Loucy (cell line): Measurements from ENCODE around the gene ITSN2.

ENCODE experiments used
- H2AFZ ChIP-seq: fragments of 200-600 bp; sonication (generic); 2 replicates; pipeline ENCODE4 v1.6.0; 2016; ENCODE audit warnings: antibody characterized with exemption, mild to moderate bottlenecking, low read length, moderate library complexity
- H3F3A ChIP-seq: fragments of 200-600 bp; 2 replicates; pipeline ENCODE4 v1.6.0; 2016; ENCODE audit warnings: antibody characterized with exemption, low read depth, mild to moderate bottlenecking
- H3K27me3 ChIP-seq: fragments of 200-600 bp; sonication (generic); 2 replicates; pipeline ENCODE4 v1.6.1; 2014; ENCODE audit warnings: low read length, mild to moderate bottlenecking; ENCODE audit not compliant: insufficient read depth, poor library complexity, severe bottlenecking
- H3K36me3 ChIP-seq: fragments of 200-600 bp; sonication (generic); 2 replicates; pipeline ENCODE4 v1.6.1; 2016; ENCODE audit warnings: low read length; ENCODE audit not compliant: insufficient read depth
- H3K4me1 ChIP-seq: fragments of 200-600 bp; sonication (generic); 2 replicates; pipeline ENCODE4 v1.5.1; 2014; ENCODE audit warnings: low read length, mild to moderate bottlenecking; ENCODE audit not compliant: insufficient read depth, poor library complexity, severe bottlenecking
- H3K4me2 ChIP-seq: fragments of 200-600 bp; sonication (generic); 2 replicates; pipeline ENCODE4 v1.6.0; 2014; ENCODE audit warnings: antibody characterized with exemption, low read length, low read depth, mild to moderate bottlenecking; ENCODE audit not compliant: poor library complexity, severe bottlenecking
- H3K4me3 ChIP-seq: fragments of 200-600 bp; sonication (generic); 2 replicates; pipeline ENCODE4 v1.5.1; 2014; ENCODE audit warnings: low read length, mild to moderate bottlenecking, mixed read lengths; ENCODE audit not compliant: poor library complexity, severe bottlenecking
- H3K79me2 ChIP-seq: fragments of 200-600 bp; sonication (generic); 2 replicates; pipeline ENCODE4 v1.6.1; 2014; ENCODE audit warnings: low read length; ENCODE audit not compliant: insufficient read depth
- H3K9ac ChIP-seq: fragments of 200-600 bp; sonication (generic); 2 replicates; pipeline ENCODE4 v1.6.0; 2014; ENCODE audit warnings: mild to moderate bottlenecking, low read depth, low read length, moderate library complexity; ENCODE audit not compliant: poor library complexity, severe bottlenecking
- H3K9me2 ChIP-seq: fragments of 200-600 bp; sonication (generic); replicated peaks from 2 replicates; pipeline ENCODE4 v1.6.1; 2016; ENCODE audit warnings: low read depth, low read length, mixed read lengths
- H3K9me3 ChIP-seq: fragments of 200-600 bp; sonication (generic); 2 replicates; pipeline ENCODE4 v1.6.1; 2014; ENCODE audit warnings: mild to moderate bottlenecking, antibody characterized with exemption, low read length, low read depth; ENCODE audit not compliant: insufficient read depth
- H4K20me1 ChIP-seq: fragments of 200-600 bp; sonication (generic); 2 replicates; pipeline ENCODE4 v1.6.0; 2014; ENCODE audit warnings: antibody characterized with exemption, low read length, mild to moderate bottlenecking; ENCODE audit not compliant: insufficient read depth, poor library complexity, severe bottlenecking
- CTCF ChIP-seq: fragments of 200-600 bp; sonication (generic); conservative IDR thresholded peaks from 2 replicates; pipeline ENCODE4 v1.5.1; 2014; ENCODE audit warnings: mild to moderate bottlenecking, antibody characterized with exemption, low read length
- EZH2phosphoT487 ChIP-seq: fragments of 200-600 bp; IDR thresholded peaks from 2 replicates; pipeline ENCODE4 v1.6.1; 2018; ENCODE audit warnings: antibody characterized with exemption, mild to moderate bottlenecking, moderate library complexity, borderline replicate concordance

The ITSN2 gene

GRCh38 chr2:24365826-24366225 is 5.5 kb upstream of the ITSN2 start:
- H3K36me3 ChIP-seq, result no peaks in the 10 kb centered on the region
- TF ChIP-seq EZH2phosphoT487, result no peak
- no peak for TF ChIP-seq CTCF
- H3K9me2 ChIP-seq, result no peaks in the 10 kb centered on the region
- no peaks in the 10 kb centered on the region for H3K9me3 ChIP-seq
- no peaks in the 10 kb centered on the region for H3F3A ChIP-seq
- peaks cover 2% of the 10 kb centered on the region for H3K4me1 ChIP-seq
- no peak overlapping the region for H2AFZ ChIP-seq
- no peaks in the 10 kb centered on the region for H3K79me2 ChIP-seq
- H3K9ac ChIP-seq, result no peak overlapping the region
- no peaks in the 10 kb centered on the region for H4K20me1 ChIP-seq
- H3K4me3 ChIP-seq, result no peak overlapping the region
- H3K4me2 ChIP-seq, result no peak overlapping the region
- H3K27me3 ChIP-seq, result no peaks in the 10 kb centered on the region

- peaks cover 1% of the 10 kb centered on the region; the same call in 1 of the 2 replicates for H3K79me2 ChIP-seq
- TF ChIP-seq EZH2phosphoT487 (no peak), CTCF (no peak)
- H3K9ac ChIP-seq, result no peak overlapping the region
- no peaks in the 10 kb centered on the region for H3K36me3 ChIP-seq
- H3K4me1 ChIP-seq, result peaks cover 5% of the 10 kb centered on the region
- H3K27me3 ChIP-seq, result no peaks in the 10 kb centered on the region
- H3F3A ChIP-seq, result no peaks in the 10 kb centered on the region
- no peak overlapping the region for H3K4me3 ChIP-seq
- no peak overlapping the region for H3K4me2 ChIP-seq
- no peaks in the 10 kb centered on the region for H4K20me1 ChIP-seq
- no peaks in the 10 kb centered on the region for H3K9me2 ChIP-seq
- H2AFZ ChIP-seq, result no peak overlapping the region
- H3K9me3 ChIP-seq, result no peaks in the 10 kb centered on the region
Observed at GRCh38 chr2:24365051-24365450, 4.7 kb upstream of the ITSN2 start.

- Histone ChIP-seq H3K4me3 (no peak overlapping the region), H3K9me2 (no peaks in the 10 kb centered on the region), H3K27me3 (peaks cover 4% of the 10 kb centered on the region), H3K4me2 (no peak overlapping the region), H3K9me3 (no peaks in the 10 kb centered on the region), H3K4me1 (peaks cover 17% of the 10 kb centered on the region), H3F3A (no peaks in the 10 kb centered on the region), H3K9ac (no peak overlapping the region), H4K20me1 (peaks cover 13% of the 10 kb centered on the region), H3K36me3 (no peaks in the 10 kb centered on the region), H2AFZ (peak overlapping the region; percentile 55; the same call in 1 of the 2 replicates), H3K79me2 (peaks cover 19% of the 10 kb centered on the region)
- TF ChIP-seq CTCF (no peak), EZH2phosphoT487 (no peak)
Observed at GRCh38 chr2:24363301-24363700, 3.0 kb upstream of the ITSN2 start.
